Measurements from ENCODE around the gene TTC13.

Gene TTC13

DNA sequence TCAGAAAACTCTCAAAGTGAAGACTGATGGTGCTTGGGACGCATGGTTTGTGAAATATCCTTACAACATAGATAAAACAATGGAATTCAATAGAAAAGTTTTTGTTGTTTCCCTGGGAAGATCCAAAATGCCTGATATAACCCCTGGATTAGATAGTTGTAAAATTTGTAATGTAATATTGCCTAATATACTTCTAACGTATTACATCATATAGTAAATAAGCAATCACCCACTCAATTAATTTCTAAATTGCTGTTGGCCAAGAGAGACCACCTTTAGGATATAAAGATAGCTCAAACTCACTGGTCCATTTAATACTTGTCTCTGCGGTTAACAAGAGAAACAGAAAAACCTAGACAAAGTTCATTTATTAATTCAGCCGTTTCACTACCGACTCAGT, 42.2 kb downstream of the TTC13 start:
- Histone ChIP-seq H3K36me3 (ENCODE audit: control insufficient read depth, insufficient read depth, low read length) (peaks cover 2% of the 10 kb centered on the region), H3K27ac (ENCODE audit: low read depth, low read length) (no peak overlapping the region), H3K27me3 (ENCODE audit: control insufficient read depth, insufficient read depth, low read length) (no peaks in the 10 kb centered on the region), H3K9ac (ENCODE audit: low read length) (no peak overlapping the region), H3K4me3 (ENCODE audit: low read length) (no peak overlapping the region), H3K4me1 (ENCODE audit: control insufficient read depth, insufficient read depth, low read length) (no peaks in the 10 kb centered on the region)

DNA sequence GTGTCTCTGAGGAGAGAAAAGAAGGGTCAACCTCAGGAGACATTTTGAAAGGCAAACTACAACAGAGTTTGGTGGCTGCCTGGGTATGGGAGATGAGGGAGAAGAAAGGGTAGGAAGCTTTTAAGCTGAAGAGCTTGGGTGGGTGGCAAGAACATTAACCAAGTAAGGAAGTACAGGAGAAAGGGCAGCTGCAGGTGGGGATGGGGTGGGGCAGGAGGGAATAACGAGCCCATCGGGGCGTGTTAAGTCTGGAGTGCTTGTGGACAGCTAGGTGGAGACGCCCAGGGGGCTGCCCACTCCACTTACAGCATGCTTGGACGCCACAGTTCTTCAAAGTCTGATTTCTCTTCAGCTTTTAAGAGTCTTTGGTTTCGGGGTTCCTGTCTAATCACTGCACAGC, 42.8 kb downstream of the TTC13 start:
- no peaks in the 10 kb centered on the region for H3K4me1 ChIP-seq (ENCODE audit: control insufficient read depth, insufficient read depth, low read length)

DNA sequence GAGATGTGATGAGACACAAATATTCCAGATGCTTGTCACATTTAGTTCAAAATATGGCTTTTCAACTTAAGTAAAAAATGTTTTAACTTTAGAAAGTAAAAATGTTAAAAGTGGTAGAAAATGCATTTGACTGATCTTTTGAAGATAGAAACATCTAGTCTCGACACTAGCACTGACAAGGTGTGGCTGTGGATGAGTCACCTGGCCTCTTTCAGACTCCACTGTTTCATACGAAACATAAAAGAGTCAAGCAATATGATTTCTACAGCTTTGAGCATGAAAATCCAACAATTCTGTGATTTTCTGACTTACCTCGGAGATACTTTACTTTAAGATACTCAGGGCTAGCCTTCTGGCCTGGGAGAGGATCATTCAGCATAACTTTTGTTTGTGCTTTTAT, 47.7 kb downstream of the TTC13 start:
- no peaks in the 10 kb centered on the region for H3K4me1 ChIP-seq (ENCODE audit: control insufficient read depth, insufficient read depth, low read length)
- H3K9ac ChIP-seq (ENCODE audit: low read length): no peak overlapping the region
- H3K27me3 ChIP-seq (ENCODE audit: control insufficient read depth, insufficient read depth, low read length): no peaks in the 10 kb centered on the region
- no peak overlapping the region for H3K27ac ChIP-seq (ENCODE audit: low read depth, low read length)
- H3K4me3 ChIP-seq (ENCODE audit: low read length): no peak overlapping the region
- H3K36me3 ChIP-seq (ENCODE audit: control insufficient read depth, insufficient read depth, low read length): peaks cover 10% of the 10 kb centered on the region

More for the DNA sequence above, 42.8 kb downstream of the TTC13 start:
- Histone ChIP-seq H3K27ac (ENCODE audit: low read depth, low read length) (no peak overlapping the region), H3K36me3 (ENCODE audit: control insufficient read depth, insufficient read depth, low read length) (peaks cover 2% of the 10 kb centered on the region), H3K4me3 (ENCODE audit: low read length) (no peak overlapping the region), H3K27me3 (ENCODE audit: control insufficient read depth, insufficient read depth, low read length) (no peaks in the 10 kb centered on the region), H3K9ac (ENCODE audit: low read length) (no peak overlapping the region)

DNA sequence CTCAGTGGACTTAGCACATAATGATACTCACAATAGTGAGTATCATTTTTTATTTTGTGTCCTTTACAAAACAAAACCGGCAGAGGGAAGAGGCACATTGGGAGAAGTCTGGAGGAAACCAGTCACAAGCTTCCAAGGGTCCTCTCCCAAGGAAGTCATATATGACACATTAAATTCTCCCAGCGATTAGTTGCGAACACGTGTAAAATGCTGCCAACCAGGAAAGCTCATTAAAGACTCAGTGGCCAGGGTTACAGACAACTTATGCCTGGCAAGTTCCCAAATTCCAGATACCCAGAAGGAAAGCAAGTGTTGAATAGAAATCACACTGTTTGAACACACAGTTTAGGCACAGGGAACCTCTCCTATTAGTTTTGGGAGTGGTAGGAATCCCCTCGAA, 52.5 kb downstream of the TTC13 start:
- no peak overlapping the region for H3K9ac ChIP-seq (ENCODE audit: low read length)
- H3K36me3 ChIP-seq (ENCODE audit: control insufficient read depth, insufficient read depth, low read length): peaks cover 15% of the 10 kb centered on the region
- no peak overlapping the region for H3K4me3 ChIP-seq (ENCODE audit: low read length)
- no peaks in the 10 kb centered on the region for H3K27me3 ChIP-seq (ENCODE audit: control insufficient read depth, insufficient read depth, low read length)
- H3K27ac ChIP-seq (ENCODE audit: low read depth, low read length): no peak overlapping the region
- H3K4me1 ChIP-seq (ENCODE audit: control insufficient read depth, insufficient read depth, low read length): no peaks in the 10 kb centered on the region

GRCh38 chr1:230925608-230926007, 53.1 kb downstream of the TTC13 start:
- no peak overlapping the region for H3K4me3 ChIP-seq (ENCODE audit: low read length)
- no peak overlapping the region for H3K9ac ChIP-seq (ENCODE audit: low read length)
- peaks cover 15% of the 10 kb centered on the region for H3K36me3 ChIP-seq (ENCODE audit: control insufficient read depth, insufficient read depth, low read length)
- no peaks in the 10 kb centered on the region for H3K27me3 ChIP-seq (ENCODE audit: control insufficient read depth, insufficient read depth, low read length)
- H3K27ac ChIP-seq (ENCODE audit: low read depth, low read length): no peak overlapping the region
- H3K4me1 ChIP-seq (ENCODE audit: control insufficient read depth, insufficient read depth, low read length): no peaks in the 10 kb centered on the region

DNA sequence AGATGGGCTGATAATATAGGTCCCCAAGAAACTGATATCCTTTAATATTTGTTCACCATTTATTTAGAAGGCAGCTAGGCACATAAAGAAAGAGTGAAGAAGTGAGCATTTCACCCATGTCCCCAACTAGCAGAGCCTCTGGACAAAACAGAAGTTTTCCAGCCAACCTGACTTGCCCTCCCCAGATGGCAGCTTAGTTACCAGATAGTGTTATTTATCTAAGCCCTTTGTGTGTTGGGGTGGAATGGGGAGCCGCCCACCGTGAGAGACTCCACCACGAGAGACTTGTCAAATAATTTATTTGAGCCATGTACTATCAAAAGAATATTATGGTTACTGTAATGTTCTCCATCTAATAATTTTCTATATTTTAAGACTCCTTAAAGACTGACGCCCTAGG, 55.5 kb downstream of the TTC13 start:
- Histone ChIP-seq H3K4me1 (ENCODE audit: control insufficient read depth, insufficient read depth, low read length) (no peaks in the 10 kb centered on the region), H3K4me3 (ENCODE audit: low read length) (no peak overlapping the region), H3K27ac (ENCODE audit: low read depth, low read length) (no peak overlapping the region), H3K27me3 (ENCODE audit: control insufficient read depth, insufficient read depth, low read length) (no peaks in the 10 kb centered on the region), H3K9ac (ENCODE audit: low read length) (no peak overlapping the region), H3K36me3 (ENCODE audit: control insufficient read depth, insufficient read depth, low read length) (peaks cover 12% of the 10 kb centered on the region)

- H3K27me3 ChIP-seq (ENCODE audit: control insufficient read depth, insufficient read depth, low read length): no peaks in the 10 kb centered on the region
- no peaks in the 10 kb centered on the region for H3K4me1 ChIP-seq (ENCODE audit: control insufficient read depth, insufficient read depth, low read length)
- no peak overlapping the region for H3K9ac ChIP-seq (ENCODE audit: low read length)
- H3K36me3 ChIP-seq (ENCODE audit: control insufficient read depth, insufficient read depth, low read length): peaks cover 11% of the 10 kb centered on the region
- no peak overlapping the region for H3K27ac ChIP-seq (ENCODE audit: low read depth, low read length)
- no peak overlapping the region for H3K4me3 ChIP-seq (ENCODE audit: low read length)
Measured at GRCh38 chr1:230922620-230923019, 56.0 kb downstream of the TTC13 start.

GRCh38 chr1:230919207-230919606, 59.5 kb downstream of the TTC13 start:
- no peak overlapping the region for H3K27ac ChIP-seq (ENCODE audit: low read depth, low read length)
- no peaks in the 10 kb centered on the region for H3K4me1 ChIP-seq (ENCODE audit: control insufficient read depth, insufficient read depth, low read length)
- peaks cover 6% of the 10 kb centered on the region for H3K36me3 ChIP-seq (ENCODE audit: control insufficient read depth, insufficient read depth, low read length)
- no peaks in the 10 kb centered on the region for H3K27me3 ChIP-seq (ENCODE audit: control insufficient read depth, insufficient read depth, low read length)
- no peak overlapping the region for H3K9ac ChIP-seq (ENCODE audit: low read length)
- no peak overlapping the region for H3K4me3 ChIP-seq (ENCODE audit: low read length)

DNA sequence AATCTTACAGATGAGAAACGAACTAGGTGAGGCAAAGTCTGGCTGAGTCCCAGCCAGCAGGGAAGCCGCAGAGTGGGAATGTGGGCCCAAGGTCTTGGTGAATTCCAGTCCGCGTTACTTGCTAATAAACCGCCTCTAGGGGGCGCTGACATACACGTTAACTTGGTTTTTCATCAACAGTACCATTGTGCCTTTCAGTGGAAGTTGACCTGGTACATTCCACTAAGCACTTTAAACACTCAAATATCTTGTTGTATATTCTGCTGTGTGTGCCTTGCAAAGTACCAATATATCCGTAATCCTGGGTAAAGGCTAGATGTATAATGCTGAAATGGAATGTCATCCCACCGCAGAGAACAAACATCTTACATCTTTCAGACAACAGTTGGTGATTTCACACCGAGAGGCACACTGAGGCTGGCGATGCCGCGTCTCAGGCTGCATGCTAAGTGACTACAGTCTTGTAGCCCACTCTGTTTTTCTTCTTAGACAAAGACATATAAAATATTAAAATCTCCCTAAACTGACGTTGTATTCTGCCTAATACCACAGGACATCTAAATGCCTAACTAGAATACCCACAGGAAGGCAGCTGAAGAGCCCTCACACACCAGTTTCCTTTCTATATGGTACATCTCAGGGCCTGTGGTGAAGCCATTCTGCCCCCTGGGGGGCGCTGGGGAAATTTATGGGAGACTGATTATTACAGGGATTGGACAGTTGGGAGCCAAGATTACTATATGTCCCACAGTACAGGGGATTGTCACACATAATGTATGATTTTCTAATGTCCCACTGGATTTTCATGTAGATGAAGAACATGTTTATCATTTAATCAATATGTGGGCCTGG, 61.2 kb downstream of the TTC13 start:
- Histone ChIP-seq H3K36me3 (ENCODE audit: control insufficient read depth, insufficient read depth, low read length) (peaks cover 6% of the 10 kb centered on the region), H3K27ac (ENCODE audit: low read depth, low read length) (no peak overlapping the region), H3K4me1 (ENCODE audit: control insufficient read depth, insufficient read depth, low read length) (no peaks in the 10 kb centered on the region), H3K4me3 (ENCODE audit: low read length) (no peak overlapping the region), H3K27me3 (ENCODE audit: control insufficient read depth, insufficient read depth, low read length) (no peaks in the 10 kb centered on the region), H3K9ac (ENCODE audit: low read length) (no peak overlapping the region)

- Histone ChIP-seq H3K9ac (ENCODE audit: low read length) (no peak overlapping the region), H3K27me3 (ENCODE audit: control insufficient read depth, insufficient read depth, low read length) (no peaks in the 10 kb centered on the region), H3K4me3 (ENCODE audit: low read length) (no peak overlapping the region), H3K36me3 (ENCODE audit: control insufficient read depth, insufficient read depth, low read length) (peaks cover 9% of the 10 kb centered on the region), H3K27ac (ENCODE audit: low read depth, low read length) (no peak overlapping the region), H3K4me1 (ENCODE audit: control insufficient read depth, insufficient read depth, low read length) (no peaks in the 10 kb centered on the region)
Measured at GRCh38 chr1:230916587-230917283, 61.9 kb downstream of the TTC13 start.

DNA sequence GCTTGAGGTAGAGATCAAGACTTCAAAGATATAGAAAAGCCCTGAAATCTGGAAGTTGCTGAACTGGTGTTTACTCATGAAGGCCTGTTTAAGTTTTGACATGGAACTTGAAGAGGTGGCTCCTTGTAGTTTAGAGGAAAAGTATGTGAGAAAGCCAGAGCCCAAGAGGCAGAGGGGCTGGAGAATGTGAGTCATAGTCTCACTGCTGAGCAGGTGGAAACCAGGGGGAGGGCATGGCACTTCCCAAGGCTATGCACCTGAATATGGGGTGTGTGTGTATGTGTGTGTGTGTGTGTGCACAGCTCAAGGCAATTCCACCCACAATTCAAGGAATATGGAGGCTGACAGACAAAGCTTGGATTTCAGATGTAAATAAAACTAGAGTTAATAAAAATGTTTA, 63.6 kb downstream of the TTC13 start:
- no peak overlapping the region for H3K9ac ChIP-seq (ENCODE audit: low read length)
- H3K27me3 ChIP-seq (ENCODE audit: control insufficient read depth, insufficient read depth, low read length): no peaks in the 10 kb centered on the region
- no peak overlapping the region for H3K27ac ChIP-seq (ENCODE audit: low read depth, low read length)
- no peaks in the 10 kb centered on the region for H3K4me1 ChIP-seq (ENCODE audit: control insufficient read depth, insufficient read depth, low read length)
- no peak overlapping the region for H3K4me3 ChIP-seq (ENCODE audit: low read length)
- peaks cover 9% of the 10 kb centered on the region for H3K36me3 ChIP-seq (ENCODE audit: control insufficient read depth, insufficient read depth, low read length)

DNA sequence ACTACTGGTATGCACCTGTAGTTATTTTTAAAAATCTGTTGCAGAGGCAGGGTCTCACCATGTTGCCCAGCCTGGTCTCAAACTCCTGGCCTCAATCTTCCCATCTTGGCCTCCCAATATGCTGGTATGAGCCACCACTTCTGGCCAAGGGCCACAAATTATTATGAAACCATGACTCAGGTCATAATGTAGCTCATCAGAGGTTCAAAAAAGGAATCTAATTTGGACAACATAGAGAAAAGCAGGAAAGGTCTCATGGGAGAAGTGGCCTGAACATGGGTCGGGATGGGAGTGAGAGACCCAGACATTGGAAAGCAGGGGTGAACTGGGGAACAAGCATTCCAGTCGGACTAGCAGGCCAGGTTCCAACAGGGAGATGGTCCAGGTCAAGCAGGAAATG, 65.2 kb downstream of the TTC13 start:
- H3K9ac ChIP-seq (ENCODE audit: low read length): no peak overlapping the region
- peaks cover 6% of the 10 kb centered on the region for H3K36me3 ChIP-seq (ENCODE audit: control insufficient read depth, insufficient read depth, low read length)
- H3K27ac ChIP-seq (ENCODE audit: low read depth, low read length): no peak overlapping the region
- no peaks in the 10 kb centered on the region for H3K27me3 ChIP-seq (ENCODE audit: control insufficient read depth, insufficient read depth, low read length)
- no peaks in the 10 kb centered on the region for H3K4me1 ChIP-seq (ENCODE audit: control insufficient read depth, insufficient read depth, low read length)
- H3K4me3 ChIP-seq (ENCODE audit: low read length): no peak overlapping the region

DNA sequence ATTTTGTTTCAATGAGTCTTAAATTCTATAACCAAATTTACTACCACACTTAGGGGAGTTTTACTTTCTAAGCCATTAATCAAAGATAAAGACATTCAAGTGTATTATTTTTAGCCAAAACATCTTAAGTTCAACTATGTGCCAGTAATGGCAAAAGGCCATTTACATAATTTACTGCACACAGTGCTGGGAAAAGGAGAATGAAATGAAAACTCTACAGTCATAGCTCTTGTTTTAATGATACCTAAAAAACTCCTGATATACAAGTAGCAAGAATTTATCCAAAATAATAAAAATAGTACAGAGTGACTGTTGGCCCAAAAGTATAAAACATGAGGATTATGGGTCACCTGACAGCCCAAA, 67.9 kb downstream of the TTC13 start:
- Histone ChIP-seq H3K4me3 (ENCODE audit: low read length) (no peak overlapping the region), H3K36me3 (ENCODE audit: control insufficient read depth, insufficient read depth, low read length) (peaks cover 6% of the 10 kb centered on the region), H3K9ac (ENCODE audit: low read length) (no peak overlapping the region), H3K27me3 (ENCODE audit: control insufficient read depth, insufficient read depth, low read length) (no peaks in the 10 kb centered on the region), H3K27ac (ENCODE audit: low read depth, low read length) (no peak overlapping the region), H3K4me1 (ENCODE audit: control insufficient read depth, insufficient read depth, low read length) (peaks cover 4% of the 10 kb centered on the region)

Measured in rectal smooth muscle tissue (tissue), 1 donor.